ENCODE data around the gene UBXN11.
"Not testable (repeated sequence)": the region's sequence is repeated elsewhere in the genome, so short reads cannot be mapped to it uniquely, and the experiment has no call there.

The UBXN11 gene

GRCh38 chr1:26336477-26337205 lies 30.2 kb upstream of the UBXN11 start:
- DNase-seq (ENCODE audit: low spot score), result peak; percentile 62

- no peak for DNase-seq (ENCODE audit: low spot score)
Measured at GRCh38 chr1:26335774-26336476, 29.5 kb upstream of the UBXN11 start.

- DNase-seq (ENCODE audit: low spot score), result not testable (repeated sequence)
Measured at GRCh38 chr1:26333312-26333711, 26.9 kb upstream of the UBXN11 start.

- DNase-seq (ENCODE audit: low spot score), result no peak
Measured at GRCh38 chr1:26330276-26330675, 23.8 kb upstream of the UBXN11 start.

GRCh38 chr1:26329380-26329779 lies 22.9 kb upstream of the UBXN11 start:
- DNase-seq (ENCODE audit: low spot score), result not testable (repeated sequence)

- DNase-seq (ENCODE audit: low spot score), result no peak
Measured at GRCh38 chr1:26328597-26328996, 22.2 kb upstream of the UBXN11 start.

- no peak for DNase-seq (ENCODE audit: low spot score)
Measured at GRCh38 chr1:26327956-26328362, 21.5 kb upstream of the UBXN11 start.

- DNase-seq (ENCODE audit: low spot score), result no peak
Measured at GRCh38 chr1:26324550-26324949, 18.1 kb upstream of the UBXN11 start.

GRCh38 chr1:26323382-26323781 lies 16.9 kb upstream of the UBXN11 start:
- DNase-seq (ENCODE audit: low spot score), result no peak

- DNase-seq (ENCODE audit: low spot score), result no peak
Measured at GRCh38 chr1:26322042-26322331, 15.6 kb upstream of the UBXN11 start.

GRCh38 chr1:26321315-26322041 lies 15.0 kb upstream of the UBXN11 start:
- DNase-seq (ENCODE audit: low spot score), result peak; percentile 88

- no peak for DNase-seq (ENCODE audit: low spot score)
Measured at GRCh38 chr1:26320896-26321295, 14.5 kb upstream of the UBXN11 start.

GRCh38 chr1:26318338-26319064 lies 12.1 kb upstream of the UBXN11 start:
- no peak for DNase-seq (ENCODE audit: low spot score)

GRCh38 chr1:26317612-26318337 lies 11.3 kb upstream of the UBXN11 start, which contains the start of gene CD52:
CD52 (plus strand) TSS chr1:26317958; CDS start chr1:26318018, 60 bp downstream.
- DNase-seq (ENCODE audit: low spot score), result no peak

- DNase-seq (ENCODE audit: low spot score), result no peak
Measured at GRCh38 chr1:26317146-26317545, 10.7 kb upstream of the UBXN11 start.

GRCh38 chr1:26315874-26316850 lies 9.7 kb upstream of the UBXN11 start:
- DNase-seq (ENCODE audit: low spot score), result no peak

GRCh38 chr1:26314501-26314900 lies 8.1 kb upstream of the UBXN11 start:
- no peak for DNase-seq (ENCODE audit: low spot score)

GRCh38 chr1:26307966-26308899 lies 1.8 kb upstream of the UBXN11 start:
- not testable (repeated sequence) for DNase-seq (ENCODE audit: low spot score)

- no peak for DNase-seq (ENCODE audit: low spot score)
Measured at GRCh38 chr1:26307363-26307781, 936 bp upstream of the UBXN11 start.
